GM12878 (cell line): ENCODE results near the gene SFXN4. TPM values are rescaled to one million over a fixed set of nuclear protein-coding genes. Genes with fewer than 3 reads are reported as not detected.

ENCODE experiments used
- ATAC-seq: fragments of 200-7000 bp; cut with Tn5 transposase; 3 replicates; pipeline ENCODE4 v1.9.1; 2020; ENCODE audit warnings: mild to moderate bottlenecking, moderate library complexity
- BruUV-seq: library from RNA; stranded (reverse); fragments of 400-500 nt; replicated peaks from 2 replicates; lab custom pipeline; 2021; lab: Mats Ljungman, UMichigan
- CTCF ChIA-PET: fragments of 300-600 bp; sonication (Branson Sonifier 250); formaldehyde crosslinking; extraction: SDS; loops from one replicate; lab custom pipeline; 2021; ENCODE audit warnings: inconsistent platforms; lab: Yijun Ruan, JAX
- POLR2A ChIA-PET: fragments of 350-600 bp; formaldehyde crosslinking; extraction: SDS; loops from one replicate; lab custom pipeline; 2021; ENCODE audit warnings: inconsistent platforms; lab: Charles Lee
- RAD21 ChIA-PET: fragments of 300-600 bp; sonication (Branson Sonifier 250); formaldehyde crosslinking; loops from one replicate; lab custom pipeline; 2023; ENCODE audit warnings: antibody characterized with exemption; ENCODE audit not compliant: unreplicated experiment; lab: Charles Lee
- SMC1A ChIA-PET: fragments of 300-600 bp; sonication (Branson Sonifier 250); formaldehyde crosslinking; loops from one replicate; lab custom pipeline; 2023; ENCODE audit not compliant: unreplicated experiment, uncharacterized antibody; lab: Charles Lee
- DNase-seq: peaks from one replicate; pipeline ENCODE4 v3.0.0-alpha.2; 2011; ENCODE audit warnings: low read depth, low spot score
- FAIRE-seq: peaks from 3 replicates; lab custom pipeline; 2011; peaks lifted over from hg19 to GRCh38; lab: Jason Lieb, UNC
- H2AFZ ChIP-seq: 2 replicates; pipeline ENCODE4 v1.6.0; 2011; ENCODE audit warnings: low read depth, low read length, control low read depth; ENCODE audit not compliant: control insufficient read depth
- H3K27ac ChIP-seq: 2 replicates; pipeline ENCODE4 v1.5.1; 2011; ENCODE audit warnings: control low read depth; ENCODE audit not compliant: control insufficient read depth, insufficient read depth
- H3K27me3 ChIP-seq, 2 experiments: replicated peaks in 1 of 2; 2 replicates each; pipeline versions ENCODE4 v1.6.0 to v1.6.1; 2011; ENCODE audit warnings: low read length in 1 of 2; ENCODE audit not compliant: control insufficient read depth in 2 of 2, insufficient read depth in 2 of 2
- H3K36me3 ChIP-seq, 2 experiments: 2 replicates each; pipeline ENCODE4 v1.5.1; 2011; ENCODE audit warnings: low read length in 1 of 2; ENCODE audit not compliant: control insufficient read depth in 2 of 2, insufficient read depth in 2 of 2
- H3K4me1 ChIP-seq: 2 replicates; pipeline ENCODE4 v1.6.1; 2011; ENCODE audit warnings: mild to moderate bottlenecking, low read length, moderate library complexity, mixed read lengths; ENCODE audit not compliant: control insufficient read depth, insufficient read depth
- H3K4me2 ChIP-seq: 2 replicates; pipeline ENCODE4 v1.6.0; 2011; ENCODE audit warnings: control low read depth; ENCODE audit not compliant: control insufficient read depth, insufficient read depth
- H3K4me3 ChIP-seq: fragments of 200-600 bp; sonication (generic); 2 replicates; pipeline ENCODE4 v1.5.1; 2016
- H3K79me2 ChIP-seq: 2 replicates; pipeline ENCODE4 v1.6.0; 2011; ENCODE audit warnings: low read length; ENCODE audit not compliant: control insufficient read depth, insufficient read depth
- H3K9ac ChIP-seq: 2 replicates; pipeline ENCODE4 v1.8.0; 2011; ENCODE audit warnings: low read length, control low read depth, mixed read lengths; ENCODE audit not compliant: control insufficient read depth, insufficient read depth
- H3K9me3 ChIP-seq: replicated peaks from 3 replicates; pipeline ENCODE4 v1.5.1; 2011; ENCODE audit warnings: mild to moderate bottlenecking, low read length; ENCODE audit not compliant: control insufficient read depth, insufficient read depth
- H4K20me1 ChIP-seq: 2 replicates; pipeline ENCODE4 v1.6.0; 2011; ENCODE audit not compliant: control insufficient read depth, insufficient read depth
- ZNF384 ChIP-seq: IDR thresholded peaks from 2 replicates; pipeline ENCODE4 v1.6.1; 2012; ENCODE audit warnings: low read depth, mild to moderate bottlenecking, low read length, improper control_type of control experiment, borderline replicate concordance
- WGBS: methylation state at CpG from one replicate; pipeline ENCODE4 v1.1.6; 2016; ENCODE audit warnings: low lambda C conversion rate; ENCODE audit not compliant: insufficient replicate concordance, insufficient coverage; ENCODE audit errors: missing lambda C conversion rate; 5-methylcytosine and 5-hydroxymethylcytosine counted together
- in situ Hi-C: fragments of 300-500 bp; cut with MboI; formaldehyde crosslinking; loops from 9 replicates; pipeline ENCODE4 v1.14.3; 2018; ENCODE audit warnings: mixed read lengths
- intact Hi-C: fragments of 100-400 bp; cut with micrococcal nuclease; formaldehyde crosslinking; loops from one replicate; pipeline ENCODE4 v1.14.2; 2022; ENCODE audit not compliant: unreplicated experiment
- polyA plus RNA-seq, 11 experiments: library from polyadenylated mRNA; depleted of rRNA in 4 of 11; unstranded in 6 of 11; stranded (reverse) in 5 of 11; fragments of >200 nt; fragmentation: Nextera tagmentation in 4 of 11; fragmentation: Illumina TruSeq in 1 of 11; extraction: Ambion mirVana in 4 of 11; extraction: Trizol in 1 of 11; gene quantifications; 1 replicate in 1 of 11; 2 replicates in 10 of 11; pipeline versions ENCODE4 v1.2.1 to v1.2.3, GENCODE V29; 2011 to 2016; ENCODE audit warnings: inconsistent platforms in 2 of 11, missing spikeins in 2 of 11, low read depth in 1 of 11
- total RNA-seq, 4 experiments: library from RNA; depleted of rRNA in 3 of 4; stranded (reverse); fragments of >200 nt in 3 of 4; fragmentation: Illumina TruSeq in 1 of 4; extraction: Trizol in 1 of 4; gene quantifications; 2 replicates each; pipeline versions ENCODE4 v1.2.1 to v1.2.3, GENCODE V29; 2013 to 2021
- TF ChIP-seq, protein P1 (sequence below): fragments of 150-350 bp; IDR thresholded peaks from 2 replicates; pipeline ENCODE4 v1.6.1; 2014; ENCODE audit warnings: mild to moderate bottlenecking, low read depth, low read length
- TF ChIP-seq, protein P2 (sequence below): fragments of 450-650 bp; IDR thresholded peaks from 2 replicates; pipeline ENCODE4 v1.6.1; 2017; ENCODE audit warnings: low read depth, mild to moderate bottlenecking, moderate library complexity
- TF ChIP-seq, protein P3 (sequence below): fragments of 450-650 bp; IDR thresholded peaks from 2 replicates; pipeline ENCODE4 v1.6.1; 2014; ENCODE audit warnings: mild to moderate bottlenecking

The SFXN4 gene
- total and polyA plus RNA-seq, 10 of the 15 experiments (the other 5 are each of a cell fraction or from before 2014, with no cell fraction given) = 40.7 to 111 (median 48.8) TPM

DNA sequence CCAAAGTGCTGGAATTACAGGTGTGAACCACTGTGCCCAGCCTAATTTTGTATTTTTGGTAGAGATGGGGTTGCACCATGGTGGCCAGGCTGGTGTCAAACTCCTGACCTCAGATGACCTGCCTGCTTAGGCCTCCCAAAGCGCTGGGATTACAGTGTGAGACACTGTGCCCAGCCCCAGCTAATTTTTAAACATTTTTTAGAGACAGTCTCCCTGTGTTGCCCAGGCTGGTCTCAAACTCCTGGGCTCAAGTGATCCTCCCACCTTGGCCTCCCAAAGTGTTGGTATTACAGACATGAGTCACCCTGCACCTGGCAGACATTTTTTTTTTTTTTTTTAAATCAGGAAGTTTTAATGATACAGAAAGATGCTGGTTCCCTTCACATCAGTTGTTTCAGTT is 46.1 kb downstream of the SFXN4 start:
- Histone ChIP-seq H3K36me3 (peaks cover 0 to 2% of the 10 kb centered on the region in 2 experiments; a peak in 1 of 4 replicates), H3K9ac (no peak overlapping the region), H3K27me3 (no peaks in the 10 kb centered on the region), H3K9me3 (no peaks in the 10 kb centered on the region), H3K4me1 (peaks cover 16% of the 10 kb centered on the region), H3K4me2 (peak overlapping the region; percentile 80), H3K4me3 (no peak overlapping the region), H4K20me1 (no peaks in the 10 kb centered on the region), H3K79me2 (no peaks in the 10 kb centered on the region), H2AFZ (no peak overlapping the region), H3K27ac (peak overlapping the region; percentile 43; the same call in 1 of the 2 replicates)
- intact Hi-C loops = no loop called here
- ChIA-PET CTCF (interaction anchor here (1.1 to 1.8 kb wide), 2 partner anchors 13 to 40 kb away, joined by 4 read pairs; no protein-coding TSS in a partner anchor), SMC1A (interaction anchor here (0.5 to 2.1 kb wide), 7 partner anchors 15 to 80 kb away, joined by 3 to 8 read pairs (median 4); no protein-coding TSS in a partner anchor), RAD21 (interaction anchor here (0.6 to 3.1 kb wide), 2 partner anchors 12 to 101 kb away, joined by 3 to 13 read pairs; no protein-coding TSS in a partner anchor), POLR2A (interaction anchor here (0.6 to 1.9 kb wide), 6 partner anchors 13 to 1753 kb away, joined by 3 to 12 read pairs (median 3); no protein-coding TSS in a partner anchor)
- in situ Hi-C loops = no loop called here
- no peak for FAIRE-seq
- 94% methylated on average over 1 of the region's 1 CpG for WGBS
- BruUV-seq = no TSS peak
- no peak; the same call in 2 of the 3 replicates for ATAC-seq
- TF ChIP-seq ZNF384 = peak; percentile 25; the same call in 1 of the 2 replicates
- TF ChIP-seq, protein P1, sequence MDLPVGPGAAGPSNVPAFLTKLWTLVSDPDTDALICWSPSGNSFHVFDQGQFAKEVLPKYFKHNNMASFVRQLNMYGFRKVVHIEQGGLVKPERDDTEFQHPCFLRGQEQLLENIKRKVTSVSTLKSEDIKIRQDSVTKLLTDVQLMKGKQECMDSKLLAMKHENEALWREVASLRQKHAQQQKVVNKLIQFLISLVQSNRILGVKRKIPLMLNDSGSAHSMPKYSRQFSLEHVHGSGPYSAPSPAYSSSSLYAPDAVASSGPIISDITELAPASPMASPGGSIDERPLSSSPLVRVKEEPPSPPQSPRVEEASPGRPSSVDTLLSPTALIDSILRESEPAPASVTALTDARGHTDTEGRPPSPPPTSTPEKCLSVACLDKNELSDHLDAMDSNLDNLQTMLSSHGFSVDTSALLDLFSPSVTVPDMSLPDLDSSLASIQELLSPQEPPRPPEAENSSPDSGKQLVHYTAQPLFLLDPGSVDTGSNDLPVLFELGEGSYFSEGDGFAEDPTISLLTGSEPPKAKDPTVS = no peak
- TF ChIP-seq, protein P2, sequence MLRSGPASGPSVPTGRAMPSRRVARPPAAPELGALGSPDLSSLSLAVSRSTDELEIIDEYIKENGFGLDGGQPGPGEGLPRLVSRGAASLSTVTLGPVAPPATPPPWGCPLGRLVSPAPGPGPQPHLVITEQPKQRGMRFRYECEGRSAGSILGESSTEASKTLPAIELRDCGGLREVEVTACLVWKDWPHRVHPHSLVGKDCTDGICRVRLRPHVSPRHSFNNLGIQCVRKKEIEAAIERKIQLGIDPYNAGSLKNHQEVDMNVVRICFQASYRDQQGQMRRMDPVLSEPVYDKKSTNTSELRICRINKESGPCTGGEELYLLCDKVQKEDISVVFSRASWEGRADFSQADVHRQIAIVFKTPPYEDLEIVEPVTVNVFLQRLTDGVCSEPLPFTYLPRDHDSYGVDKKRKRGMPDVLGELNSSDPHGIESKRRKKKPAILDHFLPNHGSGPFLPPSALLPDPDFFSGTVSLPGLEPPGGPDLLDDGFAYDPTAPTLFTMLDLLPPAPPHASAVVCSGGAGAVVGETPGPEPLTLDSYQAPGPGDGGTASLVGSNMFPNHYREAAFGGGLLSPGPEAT = no peak
- TF ChIP-seq, protein P3, sequence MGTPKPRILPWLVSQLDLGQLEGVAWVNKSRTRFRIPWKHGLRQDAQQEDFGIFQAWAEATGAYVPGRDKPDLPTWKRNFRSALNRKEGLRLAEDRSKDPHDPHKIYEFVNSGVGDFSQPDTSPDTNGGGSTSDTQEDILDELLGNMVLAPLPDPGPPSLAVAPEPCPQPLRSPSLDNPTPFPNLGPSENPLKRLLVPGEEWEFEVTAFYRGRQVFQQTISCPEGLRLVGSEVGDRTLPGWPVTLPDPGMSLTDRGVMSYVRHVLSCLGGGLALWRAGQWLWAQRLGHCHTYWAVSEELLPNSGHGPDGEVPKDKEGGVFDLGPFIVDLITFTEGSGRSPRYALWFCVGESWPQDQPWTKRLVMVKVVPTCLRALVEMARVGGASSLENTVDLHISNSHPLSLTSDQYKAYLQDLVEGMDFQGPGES = no peak
- no peak for DNase-seq
